Stimulated activated CD8-positive, alpha-beta memory T cell treated with anti-CD3 and anti-CD28 coated beads, Interleukin-15, amount 100 ng/mL, for 4 hours (primary cell): ENCODE measurements around the gene BCAR3.

Experiments
- DNase-seq, 2 donors: peaks; one replicate each; pipeline ENCODE4 v3.0.0-alpha.2; 2020; ENCODE audit warnings: low read depth in 2 of 2

BCAR3 gene

DNA sequence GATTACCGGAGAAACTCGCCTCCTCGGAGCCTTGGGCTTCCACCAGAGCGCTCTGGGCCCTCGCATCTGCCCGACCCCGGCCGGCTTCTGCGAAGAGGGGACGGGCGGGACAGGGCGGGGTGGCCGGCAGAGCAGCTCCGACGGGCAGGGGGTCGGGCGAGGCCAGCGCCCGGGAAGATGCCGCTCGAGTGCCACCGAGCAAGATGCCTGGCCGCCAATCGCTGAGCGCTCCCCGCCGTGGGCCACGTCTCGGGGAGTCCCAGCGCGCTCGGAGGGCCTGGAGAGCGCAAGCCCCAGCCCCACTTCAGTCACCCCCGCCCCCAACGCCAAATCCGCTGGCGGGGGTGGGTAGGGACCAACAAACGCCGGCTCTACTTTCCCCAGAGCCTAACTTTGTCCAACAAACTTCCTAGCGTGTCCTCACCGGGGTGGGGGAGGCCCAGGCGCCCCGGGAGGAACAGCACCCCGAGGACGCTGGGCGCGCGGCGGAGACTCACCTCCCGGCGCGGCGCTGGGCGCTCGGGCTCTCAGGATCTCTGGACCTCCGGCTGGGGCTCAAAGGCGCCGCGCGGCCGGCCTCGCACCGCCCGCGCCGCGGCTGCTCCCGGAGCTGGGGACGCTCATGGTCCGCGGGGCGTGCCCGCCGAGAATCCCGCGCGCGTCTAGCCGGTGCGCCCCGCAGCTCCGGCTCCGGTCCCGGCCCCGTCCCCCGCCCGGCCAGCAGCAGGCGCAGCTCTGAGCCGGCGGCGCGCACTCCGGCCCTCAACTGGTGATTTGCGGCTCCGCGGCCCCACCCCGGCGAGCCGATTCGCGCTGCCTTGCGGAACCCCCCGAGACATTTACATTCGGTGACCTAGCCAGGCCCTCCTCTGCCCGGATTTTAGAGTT, at the start of gene BCAR3:
BCAR3 (minus strand) TSS at position 737 of the 888 bp plus-strand sequence. CDS start 6,907 bp downstream, outside the sequence.
- no peak for DNase-seq

DNA sequence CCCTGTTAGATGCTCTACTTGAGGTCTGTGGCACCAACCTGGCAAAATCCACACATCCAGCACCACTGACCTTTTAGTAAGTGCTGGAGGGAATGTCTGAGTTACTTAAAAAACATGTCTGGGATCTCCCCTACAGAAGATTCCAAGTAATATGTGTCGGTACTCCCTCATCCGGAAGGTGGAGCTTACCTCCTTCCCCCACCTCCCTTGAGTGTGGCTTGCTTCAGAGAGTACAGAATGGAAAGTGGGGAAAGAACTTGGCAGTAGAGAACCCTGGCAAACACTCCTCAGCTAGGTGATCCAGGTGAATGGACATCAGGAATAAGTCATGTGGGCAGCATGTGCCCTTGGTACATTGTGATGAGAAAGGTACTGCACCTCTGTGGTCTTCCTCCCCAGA, 49.0 kb upstream of the BCAR3 start:
- DNase-seq: no peak

GRCh38 chr1:93729906-93730305, 48.3 kb upstream of the BCAR3 start:
- DNase-seq: no peak

DNA sequence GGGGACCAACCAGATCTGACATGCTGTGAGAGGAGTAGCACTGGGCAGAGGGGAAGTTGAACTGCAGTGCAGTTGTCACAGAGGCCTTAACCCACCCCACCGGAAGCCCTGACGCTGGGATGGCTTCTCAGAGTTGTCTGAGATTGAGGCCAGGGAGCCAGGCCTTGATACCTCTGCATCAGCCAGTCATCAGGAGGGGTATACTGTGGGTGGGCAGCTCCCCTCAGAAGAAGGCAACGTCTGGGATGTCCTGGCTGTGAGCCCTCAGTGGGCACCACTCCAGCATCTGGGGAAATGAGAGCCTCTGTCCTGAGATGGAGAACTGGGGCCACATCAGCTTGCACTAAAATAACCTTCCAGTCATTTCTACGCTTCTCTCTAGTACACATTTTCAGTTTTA, 47.9 kb upstream of the BCAR3 start:
- no peak for DNase-seq

- DNase-seq: no peak
These were observed 47.0 kb upstream of the BCAR3 start for GRCh38 chr1:93728480-93729131.

DNA sequence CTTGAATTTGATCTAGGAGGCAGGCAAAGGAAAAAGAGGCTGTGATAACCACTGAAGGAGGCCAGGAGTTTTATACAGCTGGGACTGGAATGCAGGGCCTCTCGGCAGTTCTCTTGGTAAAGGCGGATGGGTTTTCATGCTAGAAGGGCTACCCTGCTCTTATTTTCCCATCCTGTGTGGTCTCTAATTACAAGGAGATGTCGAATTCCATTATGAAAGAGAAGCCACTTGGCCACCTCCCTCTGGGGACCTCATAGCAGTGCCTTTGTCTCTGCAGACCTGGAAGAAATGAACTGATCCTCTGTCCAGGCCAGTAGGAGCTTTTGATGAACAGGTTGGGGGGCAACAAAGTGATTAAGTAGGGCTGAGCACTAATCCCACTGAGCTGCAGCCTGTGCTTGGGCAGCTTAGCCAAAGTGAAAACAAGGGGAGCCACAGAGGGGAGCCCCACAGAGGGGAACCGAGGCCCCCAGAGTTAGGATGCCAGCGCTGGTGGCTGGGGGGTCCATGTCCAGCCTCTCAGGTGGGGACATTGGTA, 42.2 kb upstream of the BCAR3 start:
- DNase-seq: no peak

GRCh38 chr1:93723110-93723509, 41.5 kb upstream of the BCAR3 start:
- DNase-seq: no peak

DNA sequence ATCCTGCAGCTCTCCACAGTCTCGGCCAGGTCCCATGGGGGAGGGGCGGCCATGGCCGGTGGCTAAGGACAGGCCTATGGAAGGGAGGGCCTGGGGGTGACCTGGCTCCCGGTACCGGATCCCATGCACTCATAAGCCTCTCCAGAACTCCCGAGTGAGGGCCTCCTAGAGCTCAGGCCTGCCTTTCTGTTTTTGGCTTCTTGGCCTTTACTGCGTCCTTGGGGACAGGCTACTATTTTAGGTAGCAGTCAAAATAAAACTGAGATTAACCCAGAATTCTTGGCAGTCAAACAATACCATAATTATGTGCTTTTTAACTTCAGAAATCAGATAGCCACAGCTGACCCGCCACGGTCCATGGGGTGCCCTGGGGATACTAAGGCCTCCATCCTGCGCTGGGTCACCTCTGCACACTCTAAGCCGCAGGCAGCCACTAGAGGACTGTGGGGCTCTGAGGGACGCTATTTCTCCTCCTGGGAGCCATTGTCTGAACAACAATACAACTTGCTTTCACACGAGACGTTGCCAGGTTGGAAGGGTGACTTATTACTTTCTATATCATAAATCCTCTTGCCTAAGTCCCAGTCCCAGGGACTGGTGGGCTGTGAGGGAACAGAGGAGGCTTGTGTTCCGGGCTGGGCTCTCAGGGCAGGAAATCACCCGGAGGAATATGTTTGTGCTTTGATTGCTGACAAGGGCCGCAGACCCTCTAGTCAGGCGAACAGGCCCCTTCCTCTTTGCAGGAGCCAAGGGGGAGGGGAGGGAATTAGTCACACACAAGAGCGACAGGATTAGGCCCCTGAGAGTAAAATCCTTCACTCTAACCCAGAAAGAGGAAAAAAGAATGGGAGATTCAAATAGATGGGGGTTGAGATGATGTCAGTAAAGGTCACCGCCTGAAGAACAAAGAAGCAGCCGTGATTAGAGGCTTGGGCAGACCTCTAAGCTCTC, 40.7 kb upstream of the BCAR3 start:
- no peak for DNase-seq

GRCh38 chr1:93720956-93721626, 39.5 kb upstream of the BCAR3 start:
- DNase-seq: no peak

DNA sequence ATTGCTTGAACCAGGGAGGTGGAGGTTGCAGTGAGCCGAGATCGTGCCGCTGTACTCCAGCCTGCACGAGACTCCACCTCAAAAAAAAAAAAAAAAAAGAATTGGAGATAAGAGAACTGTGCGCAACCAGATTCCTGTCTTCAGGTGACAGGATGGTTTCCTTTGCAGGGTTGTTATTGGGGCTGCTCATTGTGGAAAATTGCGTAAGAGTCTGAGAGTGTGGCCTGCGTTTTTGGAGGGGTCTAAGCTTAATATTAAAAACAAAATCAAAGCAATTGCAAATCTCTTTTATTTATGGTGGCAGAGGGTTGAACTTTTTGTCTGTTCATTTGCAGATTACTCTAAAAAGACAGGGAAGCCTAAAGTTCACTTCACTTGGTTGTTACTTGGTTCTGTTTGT, 36.0 kb upstream of the BCAR3 start:
- no peak for DNase-seq

- DNase-seq: peak in 1 of 2 donors; percentile 25
These were observed 35.3 kb upstream of the BCAR3 start for GRCh38 chr1:93716941-93717368.

DNA sequence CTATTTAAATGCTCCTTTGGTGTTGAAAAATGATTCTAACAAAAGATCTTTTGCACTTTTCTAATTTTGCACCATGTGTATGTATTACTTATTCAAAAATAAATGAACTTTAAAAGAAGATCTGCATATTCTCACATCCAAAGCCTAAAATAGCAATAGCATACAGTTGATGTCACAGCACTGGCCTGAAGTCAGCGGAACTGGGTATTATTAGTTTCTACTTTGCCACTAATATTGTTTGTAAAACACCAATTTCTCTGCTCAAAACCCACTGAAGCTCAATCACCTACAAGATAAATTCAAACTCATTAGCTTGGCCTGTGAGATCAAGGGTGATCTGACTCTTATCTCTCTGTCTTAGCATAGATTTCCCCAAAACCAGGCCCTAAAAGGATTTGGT, 34.5 kb upstream of the BCAR3 start:
- DNase-seq: no peak

GRCh38 chr1:93715529-93716126, 34.0 kb upstream of the BCAR3 start:
- no peak for DNase-seq

DNA sequence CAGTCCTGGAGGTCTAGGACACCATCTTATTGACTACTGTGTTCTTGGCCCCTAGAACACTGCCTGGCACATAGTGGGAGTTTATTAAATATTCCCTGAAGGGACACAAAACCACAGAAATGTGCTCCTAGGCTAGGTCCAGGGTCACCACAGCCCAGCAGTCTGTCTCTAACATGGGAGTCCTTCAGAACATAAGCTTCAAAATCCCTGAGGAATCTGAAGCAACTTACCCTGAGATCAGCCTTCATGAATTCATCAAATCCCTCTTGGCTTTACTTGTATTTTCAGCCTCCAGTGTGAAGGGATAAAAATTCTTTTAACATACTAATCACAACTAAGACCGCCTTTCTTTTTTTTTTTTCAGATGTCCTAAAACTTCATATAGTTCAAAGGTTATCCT, 32.7 kb upstream of the BCAR3 start:
- no peak for DNase-seq

DNA sequence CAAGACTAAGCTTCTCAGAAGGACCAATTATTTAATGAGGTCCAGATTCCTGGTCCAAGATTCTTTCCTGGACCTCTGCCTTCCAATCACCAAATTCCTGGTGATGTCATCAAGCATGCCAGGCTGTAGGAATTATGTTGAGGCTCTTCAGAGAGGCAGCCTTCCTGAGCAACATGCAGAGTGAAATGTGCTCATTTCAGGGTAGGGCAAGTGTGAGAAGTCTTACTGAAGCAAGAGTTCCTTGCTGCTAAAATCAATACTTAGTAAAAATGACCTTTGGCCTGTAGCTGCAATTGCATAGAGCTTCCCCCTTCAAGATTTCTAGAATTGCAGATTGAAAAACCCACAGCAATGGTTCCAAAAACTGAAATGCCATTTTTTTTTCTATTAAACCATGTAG, 31.7 kb upstream of the BCAR3 start:
- no peak for DNase-seq

GRCh38 chr1:93712741-93713140, 31.1 kb upstream of the BCAR3 start:
- no peak for DNase-seq

DNA sequence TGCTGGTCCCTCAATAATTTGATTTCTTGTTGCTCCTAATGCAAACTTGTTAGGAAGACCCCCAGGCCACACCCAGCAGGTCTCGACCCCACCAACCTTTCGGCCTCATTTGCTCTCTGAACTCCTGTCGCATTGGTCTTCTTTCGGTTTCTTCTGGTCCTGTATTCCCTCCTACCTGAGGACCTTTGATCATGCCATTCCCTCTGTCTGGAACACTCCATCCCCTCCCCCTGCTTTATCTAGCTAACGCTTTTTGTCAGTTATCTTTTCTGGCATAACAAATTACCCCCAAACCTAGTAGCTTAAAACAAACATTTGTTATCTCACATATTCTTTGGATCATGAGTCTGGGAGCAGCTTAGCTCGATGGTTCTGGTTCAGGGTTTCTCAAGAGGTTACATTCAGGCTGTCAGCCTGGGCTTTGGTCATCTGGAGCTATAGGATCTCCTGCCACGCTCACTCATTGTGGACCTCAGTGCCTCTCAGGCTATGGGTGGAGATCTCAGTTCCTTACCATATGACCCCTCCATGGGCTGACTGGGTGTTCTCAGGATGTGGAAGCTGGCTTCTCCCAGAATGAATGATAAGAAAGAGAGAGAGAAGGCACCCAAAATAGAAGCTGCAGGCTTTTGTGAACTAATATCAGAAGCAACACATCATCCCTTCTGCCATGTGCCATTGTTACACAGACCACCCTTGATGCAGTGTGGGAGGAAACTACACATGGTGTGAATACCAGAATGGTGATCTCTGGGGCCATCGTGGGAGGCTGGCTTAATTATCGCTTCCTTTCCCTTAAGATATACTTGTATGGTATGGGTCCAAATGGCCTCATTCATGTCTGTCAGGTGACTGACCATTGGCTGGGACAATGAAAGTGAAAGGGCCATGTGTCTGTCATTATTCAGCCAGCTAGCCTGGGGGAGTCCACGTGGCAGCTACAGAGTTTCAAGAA, 29.1 kb upstream of the BCAR3 start:
- no peak for DNase-seq

DNA sequence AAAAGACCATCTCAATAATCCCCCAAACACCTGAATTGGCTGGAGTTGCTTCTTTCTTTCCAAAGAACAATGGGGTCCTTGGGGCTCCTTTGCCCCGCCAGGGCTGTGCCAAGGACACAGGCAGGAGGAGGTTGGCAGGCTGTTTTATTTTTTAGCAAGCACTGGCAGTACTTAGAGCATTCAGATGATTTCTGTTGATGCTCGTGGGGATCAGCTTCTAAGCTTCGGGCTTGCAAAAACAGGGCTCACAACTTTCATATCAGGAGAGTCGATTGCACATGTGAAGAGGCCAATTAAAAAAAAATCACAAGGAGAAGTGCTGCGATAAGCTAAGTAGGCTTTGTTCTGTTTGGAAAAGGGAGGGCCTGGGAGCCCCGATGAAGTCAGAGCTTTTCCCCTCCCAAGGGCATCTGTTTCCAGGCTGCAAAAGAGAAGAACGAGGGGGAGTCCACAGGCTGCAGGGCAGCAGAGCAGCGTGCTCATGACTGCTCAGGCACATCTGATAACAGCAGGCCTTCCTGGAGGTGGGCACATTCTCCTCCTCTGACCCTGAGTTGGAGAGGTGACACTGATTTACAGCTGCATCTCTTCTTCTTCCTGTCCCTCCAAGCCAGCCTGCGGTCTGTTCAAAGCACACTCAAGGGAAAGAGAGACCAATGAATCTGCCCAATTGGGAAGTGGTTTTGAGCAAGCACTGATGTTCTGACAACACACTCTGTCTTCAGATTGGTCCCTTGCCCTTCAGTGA, 27.3 kb upstream of the BCAR3 start:
- no peak for DNase-seq

DNA sequence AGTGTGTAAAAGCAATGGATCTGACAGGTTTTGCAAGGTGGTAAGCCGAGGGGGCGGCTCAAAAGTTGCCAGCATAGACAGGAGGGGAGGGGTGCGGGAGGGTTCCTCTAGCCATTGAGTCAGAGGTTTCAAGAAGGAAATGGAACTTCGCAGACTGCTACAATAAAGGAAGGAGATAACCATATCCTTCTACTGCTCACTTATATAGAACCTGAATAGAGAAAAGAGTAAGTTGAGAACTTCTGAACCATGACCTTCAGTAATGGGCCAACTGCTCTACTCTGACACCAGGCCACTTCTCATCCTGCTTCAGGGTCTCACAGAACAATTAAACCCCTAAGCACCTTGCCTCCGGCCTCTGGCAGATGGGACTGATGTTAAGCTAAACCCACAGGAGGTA, 26.3 kb upstream of the BCAR3 start:
- no peak for DNase-seq
